HG02642 (cell line): ENCODE measurements around the gene ANKRD11.
"Not testable (repeated sequence)": the region's sequence is repeated elsewhere in the genome, so short reads cannot be mapped to it uniquely, and the experiment has no call there.

Source experiments
- ATAC-seq: cut with Tn5 transposase; IDR thresholded peaks from one replicate; pipeline ENCODE4 v1.9.1; 2021; ENCODE audit warnings: mild to moderate bottlenecking; ENCODE audit not compliant: unreplicated experiment, poor library complexity

ANKRD11 gene

GRCh38 chr16:89390224-89390583 lies 100.2 kb downstream of the ANKRD11 start:
- ATAC-seq, result not testable (repeated sequence)

GRCh38 chr16:89389504-89390223 lies 100.7 kb downstream of the ANKRD11 start:
- ATAC-seq, result not testable (repeated sequence)

- no peak for ATAC-seq
Observed at GRCh38 chr16:89388536-89388935, 101.8 kb downstream of the ANKRD11 start.

GRCh38 chr16:89386306-89387185 lies 103.8 kb downstream of the ANKRD11 start:
- no peak for ATAC-seq

GRCh38 chr16:89385712-89386111 lies 104.6 kb downstream of the ANKRD11 start:
- no peak for ATAC-seq

- no peak for ATAC-seq
Observed at GRCh38 chr16:89384282-89384681, 106.1 kb downstream of the ANKRD11 start.

- ATAC-seq, result no peak
Observed at GRCh38 chr16:89383095-89384003, 107.0 kb downstream of the ANKRD11 start.

GRCh38 chr16:89382555-89382954 lies 107.8 kb downstream of the ANKRD11 start:
- not testable (repeated sequence) for ATAC-seq

- no peak for ATAC-seq
Observed at GRCh38 chr16:89381788-89382187, 108.6 kb downstream of the ANKRD11 start.

- no peak for ATAC-seq
Observed at GRCh38 chr16:89380681-89381080, 109.7 kb downstream of the ANKRD11 start.

GRCh38 chr16:89378947-89379771 lies 111.2 kb downstream of the ANKRD11 start:
- no peak for ATAC-seq

- ATAC-seq, result no peak
Observed at GRCh38 chr16:89377453-89377848, 112.9 kb downstream of the ANKRD11 start.

GRCh38 chr16:89376812-89377452 lies 113.4 kb downstream of the ANKRD11 start:
- ATAC-seq, result no peak

- ATAC-seq, result no peak
Observed at GRCh38 chr16:89375686-89376085, 114.7 kb downstream of the ANKRD11 start.

GRCh38 chr16:89375021-89375420 lies 115.3 kb downstream of the ANKRD11 start:
- ATAC-seq, result no peak

GRCh38 chr16:89374393-89374960 lies 115.9 kb downstream of the ANKRD11 start:
- no peak for ATAC-seq

- no peak for ATAC-seq
Observed at GRCh38 chr16:89373355-89374110, 116.8 kb downstream of the ANKRD11 start.

GRCh38 chr16:89371968-89372634 lies 118.3 kb downstream of the ANKRD11 start:
- ATAC-seq, result no peak
